ENCODE measurements around the gene HDAC9.

GRCh38 chr7:18566205-18566604, 70.7 kb downstream of the HDAC9 start:
- TF ChIP-seq EZH2 (IDR thresholded peaks at IDR 0.05; ENCODE audit: insufficient read depth, low read length): no peak
- TF ChIP-seq CTCF (IDR thresholded peaks at IDR 0.05; ENCODE audit: insufficient read depth, low read depth, low read length): no peak

Data from astrocyte (in vitro differentiated cells and primary cell).